ENCODE data around the gene CTDP1.

GRCh38 chr18:79736230-79736629 is 56.6 kb downstream of the CTDP1 start:
- TF ChIP-seq ZNF639 (tag by site-specific recombination; IDR thresholded peaks at IDR 0.05) (no peak), ZNF707 (tag by site-specific recombination; IDR thresholded peaks at IDR 0.05) (no peak), SCRT1 (tag by site-specific recombination; IDR thresholded peaks at IDR 0.05; ENCODE audit: borderline replicate concordance) (no peak), ZBTB11 (tag by site-specific recombination; conservative IDR thresholded peaks at IDR 0.05; ENCODE audit: low read depth) (no peak)

All from HEK293 (cell line).